UCSD-AML1 (cell line): Measurements from ENCODE around the gene TMC2.

Experiments
- DNase-seq: peaks from one replicate; lab custom pipeline; 2025; ENCODE audit not compliant: unreplicated experiment; lab: John Stamatoyannopoulos, UW

Gene TMC2

DNA sequence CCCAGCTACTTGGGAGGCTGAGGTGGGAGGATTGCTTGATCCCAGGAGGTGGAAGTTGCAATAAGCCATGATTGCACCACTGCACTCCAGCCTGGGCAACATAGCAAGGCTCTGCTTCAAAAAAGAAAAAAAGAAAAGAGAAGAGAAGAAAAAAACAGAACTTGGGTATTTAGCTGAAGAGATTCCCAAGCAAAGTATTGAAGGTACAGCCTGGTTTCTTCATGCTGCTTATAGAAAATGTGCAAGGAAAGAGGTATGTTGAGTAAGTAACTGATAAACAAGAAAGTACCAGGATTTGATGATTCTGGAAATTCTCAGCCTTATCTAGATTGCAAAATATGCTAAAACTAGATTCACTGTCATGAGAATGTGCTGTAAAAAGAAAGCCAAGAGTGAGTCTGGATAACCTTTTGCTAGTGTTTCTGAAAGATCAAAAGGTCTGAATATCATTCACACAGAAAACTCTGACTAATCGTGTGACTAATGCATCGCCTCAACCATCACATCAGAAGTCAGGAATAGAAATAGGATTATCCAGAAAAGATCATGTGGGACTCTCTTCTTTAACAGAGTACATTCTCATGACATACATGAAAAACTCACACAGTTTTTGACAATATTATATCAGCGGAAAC lies 83.7 kb downstream of the TMC2 start:
- DNase-seq: no peak

DNA sequence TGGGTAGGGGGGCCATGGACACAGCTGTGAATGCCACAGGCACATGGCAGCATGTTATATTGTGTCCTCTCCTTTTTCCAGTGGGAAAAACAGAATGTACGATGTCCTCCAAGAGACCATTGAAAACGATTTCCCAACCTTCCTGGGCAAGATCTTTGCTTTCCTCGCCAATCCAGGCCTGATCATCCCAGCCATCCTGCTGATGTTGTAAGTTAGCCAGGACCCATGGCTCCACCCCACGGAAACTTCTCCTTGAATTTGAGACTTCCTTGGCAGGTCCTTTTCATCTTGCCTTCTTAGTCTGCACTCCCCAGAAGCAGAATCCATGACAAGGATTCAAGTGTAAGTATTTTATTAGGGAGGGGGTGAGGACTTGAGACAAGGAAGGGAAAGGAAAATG lies 87.8 kb downstream of the TMC2 start:
- DNase-seq: no peak

DNA sequence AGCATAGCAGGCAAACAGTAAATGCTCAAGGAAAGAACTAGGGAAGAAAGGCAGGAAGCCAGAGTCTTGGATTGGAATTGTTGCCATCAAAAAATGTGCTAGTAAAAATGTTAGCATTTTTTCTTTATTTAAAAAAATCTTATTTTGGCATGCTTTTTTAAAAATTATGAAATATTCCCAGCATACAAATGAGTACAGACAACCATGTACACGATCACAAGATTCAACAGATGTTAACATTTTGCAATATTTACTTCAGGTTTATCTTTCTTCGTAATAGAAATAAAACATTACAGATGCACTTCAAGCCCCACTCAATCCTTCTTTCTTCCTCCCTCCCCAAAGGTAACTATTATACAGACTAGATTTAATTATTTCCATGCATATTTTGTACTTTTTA lies 88.7 kb downstream of the TMC2 start:
- no peak for DNase-seq

DNA sequence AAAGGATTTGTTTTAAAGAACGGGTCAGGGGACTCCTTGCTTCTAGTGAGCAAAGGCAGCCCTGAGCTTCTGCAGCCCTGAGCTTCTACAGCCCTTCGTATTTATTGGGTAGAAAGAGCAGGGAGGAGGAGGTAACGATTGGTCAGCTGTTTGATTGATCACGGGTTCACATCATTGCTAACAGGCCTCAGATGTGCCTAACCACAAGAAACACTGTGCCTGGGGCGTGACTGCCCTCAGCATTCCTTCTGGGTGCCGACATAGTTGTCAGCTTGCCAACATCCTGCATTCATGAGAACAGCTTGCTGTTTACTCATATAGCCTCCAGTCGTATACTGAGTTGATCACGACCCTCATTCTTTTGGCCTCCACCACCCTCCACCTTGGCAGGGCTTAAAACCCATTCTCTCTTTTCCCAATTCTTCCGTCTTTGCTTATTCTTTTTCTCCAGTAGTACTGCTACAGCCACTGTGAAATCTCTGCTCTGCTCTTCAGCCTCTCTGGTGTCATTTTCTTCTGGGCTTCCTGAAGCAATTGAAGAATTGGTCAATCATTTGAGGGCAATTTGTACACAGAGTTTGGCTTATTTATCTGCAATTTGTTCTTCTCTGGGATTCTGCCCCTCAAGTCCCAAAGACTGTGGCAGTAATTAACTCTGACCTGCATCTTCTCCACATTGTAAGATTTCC lies 90.6 kb downstream of the TMC2 start:
- DNase-seq: no peak

DNA sequence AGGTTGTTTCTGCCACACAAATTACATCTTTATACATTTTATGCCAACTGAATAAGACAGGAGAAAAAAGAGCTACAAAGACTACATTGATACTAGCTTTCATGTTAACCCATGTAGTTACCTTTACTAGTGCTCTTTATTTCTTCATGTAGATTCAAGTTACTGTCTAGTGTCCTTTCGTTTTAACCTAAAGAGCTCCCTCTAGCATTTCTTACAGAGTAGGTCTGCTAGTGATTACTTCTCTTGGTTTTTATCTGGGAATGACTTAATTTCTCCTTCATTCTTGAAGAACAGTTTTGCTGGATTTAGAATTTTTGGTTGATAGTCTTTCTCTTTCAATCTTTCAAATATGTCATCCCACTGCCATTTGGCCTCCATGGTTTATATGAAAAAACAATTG lies 94.9 kb downstream of the TMC2 start:
- no peak for DNase-seq

DNA sequence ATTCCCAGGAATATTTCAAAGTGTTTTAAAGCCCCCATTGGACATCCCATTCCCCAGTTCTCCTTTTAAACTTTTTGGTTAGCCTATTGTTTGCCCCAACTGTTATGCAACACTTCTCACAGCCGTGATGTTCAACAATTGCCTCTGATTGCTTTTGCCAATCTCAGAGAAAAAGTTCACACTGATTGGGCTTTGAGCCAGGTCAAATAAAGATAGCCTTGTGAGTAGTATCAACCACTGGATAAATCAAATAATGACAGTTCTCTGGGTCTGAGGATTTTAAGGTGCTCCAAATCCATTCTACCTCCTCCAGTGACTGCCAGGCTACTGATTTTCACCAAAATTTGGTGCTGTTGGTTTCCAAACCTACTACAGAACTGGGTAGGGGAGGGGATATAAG lies 97.0 kb downstream of the TMC2 start:
- no peak for DNase-seq

DNA sequence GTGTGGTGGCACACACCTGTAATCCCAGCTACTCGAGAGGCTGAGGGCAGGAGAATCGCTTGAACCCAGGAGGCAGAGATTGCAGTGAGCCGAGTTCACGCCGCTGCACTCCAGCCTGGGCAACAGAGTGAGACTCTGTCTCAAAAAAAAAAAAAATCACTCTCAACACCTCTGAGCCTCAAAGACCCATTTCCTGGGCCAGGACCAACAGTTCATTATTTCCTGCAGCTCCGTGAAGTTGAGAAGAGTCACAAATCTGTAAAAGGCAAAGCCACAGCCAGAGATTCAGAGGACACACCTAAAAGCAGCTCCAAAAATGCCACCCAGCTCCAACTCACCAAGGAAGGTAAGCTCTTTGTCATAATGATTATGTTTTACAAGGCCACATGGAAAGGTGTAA lies 100.9 kb downstream of the TMC2 start:
- DNase-seq: no peak

DNA sequence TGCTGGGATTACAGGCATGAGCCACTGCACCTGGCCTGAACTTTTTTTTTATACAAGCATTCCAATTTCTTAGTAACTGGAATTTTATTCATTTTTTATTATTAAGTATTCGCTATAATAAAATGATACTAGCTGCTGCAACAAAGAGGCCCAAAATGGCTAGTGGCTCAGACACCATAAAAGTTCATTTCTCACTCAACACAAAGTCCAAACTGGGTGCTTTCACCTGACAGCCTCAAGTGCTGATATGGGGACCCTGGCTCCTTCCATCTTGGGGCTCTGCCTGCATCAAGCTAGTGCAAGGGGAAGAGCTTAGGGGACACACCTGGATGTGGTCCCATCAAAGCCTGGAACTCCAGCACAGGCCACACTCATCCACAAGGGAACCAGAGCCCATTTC lies 103.9 kb downstream of the TMC2 start:
- no peak for DNase-seq

DNA sequence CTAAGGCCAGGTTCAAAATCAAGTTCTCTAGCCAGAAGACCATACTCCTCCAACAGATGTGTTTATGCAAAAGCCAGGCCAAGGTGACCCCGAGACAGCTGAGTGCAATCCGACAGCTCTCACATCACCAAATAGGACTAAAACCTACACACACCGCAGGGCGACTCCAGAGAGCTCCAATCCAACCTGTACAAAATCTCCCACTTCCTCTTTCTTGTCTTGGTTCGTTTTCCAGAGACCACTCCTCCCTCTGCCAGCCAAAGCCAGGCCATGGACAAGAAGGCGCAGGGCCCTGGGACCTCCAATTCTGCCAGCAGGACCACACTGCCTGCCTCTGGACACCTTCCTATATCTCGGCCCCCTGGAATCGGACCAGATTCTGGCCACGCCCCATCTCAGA lies 104.5 kb downstream of the TMC2 start:
- DNase-seq: no peak

DNA sequence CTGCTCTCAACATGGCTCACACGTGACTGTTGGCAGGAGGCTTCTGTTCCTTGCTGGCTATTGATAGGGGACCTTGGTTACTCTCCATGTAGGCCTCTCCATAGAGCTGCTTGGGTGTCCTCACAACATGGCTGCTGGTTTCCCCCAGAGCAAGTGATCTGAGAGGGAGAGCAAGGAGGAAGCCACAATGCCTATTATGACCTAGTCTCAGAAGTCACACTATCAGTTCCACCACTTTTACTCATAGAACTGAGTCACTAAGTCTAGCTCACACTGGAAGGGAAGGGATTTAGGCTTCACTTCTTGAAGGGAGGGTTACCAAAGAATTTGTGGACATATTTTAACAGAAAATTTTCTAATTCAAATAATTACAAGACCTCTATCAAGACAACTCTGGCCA lies 107.3 kb downstream of the TMC2 start:
- no peak for DNase-seq

DNA sequence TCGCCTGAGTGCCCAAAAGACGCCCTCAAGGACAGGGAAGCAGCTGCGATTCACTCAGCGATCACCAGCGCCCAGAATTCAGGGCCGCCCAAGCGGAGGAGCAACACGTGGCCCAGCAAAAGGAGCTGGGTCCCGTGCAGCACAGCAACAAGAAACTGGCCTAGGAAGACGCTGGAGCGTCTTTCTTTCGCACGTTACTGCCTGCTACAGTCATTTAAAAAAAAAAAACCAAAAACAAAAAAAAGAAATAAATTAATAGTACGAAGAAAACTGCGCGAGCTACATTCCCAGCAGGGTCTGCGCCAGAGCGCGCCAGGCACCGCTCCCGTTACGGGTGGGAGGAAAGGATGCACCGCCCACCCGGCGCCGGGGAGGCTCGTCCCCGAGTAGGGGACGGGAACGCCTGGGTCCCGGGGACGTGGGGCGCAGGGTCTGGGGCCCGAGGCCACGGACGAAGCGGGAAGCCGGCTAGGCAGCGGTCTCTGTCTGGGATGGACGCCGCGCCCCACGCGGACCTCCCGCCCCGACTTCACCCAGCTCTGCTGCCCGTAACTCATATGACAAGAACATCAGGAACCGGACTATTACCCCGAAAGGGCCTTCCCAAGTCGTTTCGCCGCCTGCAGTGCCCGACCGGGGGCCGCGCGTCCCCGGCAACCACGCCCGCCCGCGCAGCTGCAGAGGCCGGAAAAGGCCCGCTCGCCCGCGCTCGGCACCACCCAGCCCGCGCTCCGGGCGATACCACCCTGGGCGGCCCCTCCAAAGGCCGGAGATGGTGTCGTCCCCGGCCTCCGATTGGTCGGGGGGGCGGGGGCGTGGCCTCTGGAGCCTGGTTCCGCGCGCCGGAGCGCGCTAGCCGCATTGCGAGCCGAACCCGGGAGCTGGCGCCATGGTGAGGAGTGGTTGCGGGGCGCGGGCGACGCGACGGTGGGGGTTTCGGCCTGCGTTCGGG lies 115.7 kb downstream of the TMC2 start, which contains the start of gene NOP56:
Gene NOP56, plus strand, starts transcription at position 861 of the 952 bp plus-strand sequence. Its CDS starts 29 bp downstream, at position 890.
- DNase-seq: peak; percentile 94

DNA sequence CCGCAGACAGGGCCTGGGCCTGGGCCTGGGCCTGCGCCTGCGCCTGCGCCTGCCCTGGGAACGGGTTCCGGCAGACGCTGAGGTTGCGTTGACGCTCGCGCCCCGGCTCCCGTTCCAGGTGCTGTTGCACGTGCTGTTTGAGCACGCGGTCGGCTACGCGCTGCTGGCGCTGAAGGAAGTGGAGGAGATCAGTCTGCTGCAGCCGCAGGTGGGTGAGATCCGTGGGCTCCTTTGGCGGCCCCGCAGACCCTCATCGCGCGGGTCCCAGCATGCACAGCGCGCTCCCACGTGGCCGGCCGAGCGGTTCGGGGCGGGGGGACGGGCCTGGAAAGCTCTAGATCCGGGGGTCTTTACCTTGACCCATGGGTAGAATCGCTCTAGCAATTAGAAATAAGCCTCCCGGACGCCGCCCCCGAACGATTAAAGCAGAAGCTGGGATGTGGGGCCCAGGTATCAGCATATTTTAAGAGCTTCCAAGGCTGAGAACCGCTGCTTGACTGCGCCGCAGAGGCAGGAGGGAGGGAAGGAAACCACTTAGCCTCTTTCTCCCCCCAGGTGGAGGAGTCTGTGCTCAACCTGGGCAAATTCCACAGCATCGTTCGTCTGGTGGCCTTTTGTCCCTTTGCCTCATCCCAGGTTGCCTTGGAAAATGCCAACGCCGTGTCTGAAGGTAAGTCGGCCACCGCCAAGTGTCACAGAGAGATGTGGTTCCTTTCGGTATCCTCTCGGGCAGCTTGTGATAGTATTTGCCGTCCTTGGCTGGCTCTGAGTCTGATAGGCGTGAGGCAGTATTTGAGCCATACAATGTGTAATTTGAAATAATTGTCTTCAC lies 116.6 kb downstream of the TMC2 start:
- DNase-seq: peak; percentile 72

DNA sequence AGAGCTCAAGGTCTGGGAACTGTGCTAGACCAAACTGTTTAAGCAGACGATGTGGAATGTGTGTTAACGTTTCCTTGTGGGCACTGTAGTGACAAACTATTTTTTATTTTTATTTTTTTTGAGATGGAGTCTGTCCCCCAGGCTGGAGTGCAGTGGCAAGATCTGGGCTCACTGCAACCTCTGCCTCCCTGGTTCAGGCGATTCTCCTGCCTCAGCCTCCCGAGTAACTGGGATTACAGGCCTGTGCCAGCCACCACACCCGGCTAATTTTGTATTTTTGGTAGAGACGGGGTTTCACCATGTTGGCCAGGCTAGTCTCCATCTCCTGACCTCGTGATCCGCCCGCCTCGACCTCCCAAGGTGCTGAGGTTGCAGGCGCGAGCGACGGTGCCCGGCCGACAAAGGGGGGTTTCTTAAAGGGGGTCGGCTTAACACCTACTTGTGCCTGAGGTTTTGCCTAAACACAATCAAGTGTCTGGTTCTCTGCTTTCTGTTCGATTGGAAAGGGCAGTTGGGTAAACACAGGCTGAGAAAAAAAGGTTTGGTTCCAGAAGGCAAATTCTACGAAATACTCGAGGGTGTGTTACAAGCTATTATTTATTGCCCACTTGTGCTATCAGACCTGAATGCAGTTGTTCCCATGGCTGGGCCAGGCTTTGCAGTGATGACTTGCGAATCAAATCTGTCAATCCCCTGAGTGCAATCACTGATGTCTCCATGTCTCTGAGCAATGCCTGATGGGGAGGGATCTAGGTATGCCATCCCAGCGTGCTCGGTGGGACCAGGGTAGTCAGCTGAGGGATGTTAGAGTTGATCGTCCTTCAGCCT lies 117.4 kb downstream of the TMC2 start:
- DNase-seq: no peak

DNA sequence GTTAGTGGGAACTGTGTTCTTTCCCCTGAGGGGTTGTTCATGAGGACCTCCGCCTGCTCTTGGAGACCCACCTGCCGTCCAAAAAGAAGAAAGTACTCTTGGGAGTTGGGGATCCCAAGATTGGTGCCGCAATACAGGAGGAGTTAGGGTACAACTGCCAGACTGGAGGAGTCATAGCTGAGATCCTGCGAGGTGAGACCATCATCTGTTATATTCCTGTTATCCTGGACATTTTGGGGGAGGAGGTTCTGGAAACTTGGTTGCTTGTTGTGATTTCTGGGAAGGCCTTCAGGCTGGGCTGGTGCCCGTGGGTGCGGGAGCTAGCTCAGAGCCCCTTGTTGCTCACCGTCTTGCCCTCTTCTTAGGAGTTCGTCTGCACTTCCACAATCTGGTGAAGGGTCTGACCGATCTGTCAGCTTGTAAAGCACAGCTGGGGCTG lies 118.0 kb downstream of the TMC2 start:
- DNase-seq: no peak

DNA sequence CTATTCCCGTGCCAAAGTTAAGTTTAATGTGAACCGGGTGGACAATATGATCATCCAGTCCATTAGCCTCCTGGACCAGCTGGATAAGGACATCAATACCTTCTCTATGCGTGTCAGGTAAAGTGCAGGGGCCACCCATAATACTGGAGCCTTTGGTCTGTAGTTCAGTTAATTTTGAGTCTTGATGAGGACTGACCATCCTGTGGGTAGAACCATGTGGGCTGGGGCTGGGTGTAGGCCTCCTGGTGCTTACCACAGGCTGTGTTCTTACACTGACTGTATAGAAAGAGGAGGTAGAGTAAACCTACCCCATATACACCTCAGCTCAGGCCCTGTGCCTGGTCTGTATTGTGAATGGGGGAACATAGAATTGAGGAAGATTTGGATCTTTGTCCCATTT lies 118.5 kb downstream of the TMC2 start:
- no peak for DNase-seq

DNA sequence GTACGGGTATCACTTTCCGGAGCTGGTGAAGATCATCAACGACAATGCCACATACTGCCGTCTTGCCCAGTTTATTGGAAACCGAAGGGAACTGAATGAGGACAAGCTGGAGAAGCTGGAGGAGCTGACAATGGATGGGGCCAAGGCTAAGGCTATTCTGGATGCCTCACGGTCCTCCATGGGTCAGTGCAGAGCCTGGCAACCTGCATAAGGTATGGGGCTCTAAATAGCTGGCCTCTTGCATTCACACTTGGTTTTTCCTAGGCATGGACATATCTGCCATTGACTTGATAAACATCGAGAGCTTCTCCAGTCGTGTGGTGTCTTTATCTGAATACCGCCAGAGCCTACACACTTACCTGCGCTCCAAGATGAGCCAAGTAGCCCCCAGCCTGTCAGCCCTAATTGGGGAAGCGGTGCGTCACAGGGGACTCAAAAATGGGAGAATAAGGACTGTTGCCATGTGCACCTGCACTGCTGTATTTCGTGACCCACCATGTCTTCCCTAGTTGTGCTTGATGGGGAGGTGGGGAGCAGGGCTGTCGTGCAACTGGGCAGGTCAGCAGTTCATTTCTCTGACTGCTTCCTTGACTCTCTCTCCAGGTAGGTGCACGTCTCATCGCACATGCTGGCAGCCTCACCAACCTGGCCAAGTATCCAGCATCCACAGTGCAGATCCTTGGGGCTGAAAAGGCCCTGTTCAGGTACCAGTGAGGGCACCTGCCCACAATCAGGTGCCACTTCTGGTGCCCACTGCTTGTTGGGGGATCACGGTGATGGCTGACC lies 119.2 kb downstream of the TMC2 start:
- no peak for DNase-seq

DNA sequence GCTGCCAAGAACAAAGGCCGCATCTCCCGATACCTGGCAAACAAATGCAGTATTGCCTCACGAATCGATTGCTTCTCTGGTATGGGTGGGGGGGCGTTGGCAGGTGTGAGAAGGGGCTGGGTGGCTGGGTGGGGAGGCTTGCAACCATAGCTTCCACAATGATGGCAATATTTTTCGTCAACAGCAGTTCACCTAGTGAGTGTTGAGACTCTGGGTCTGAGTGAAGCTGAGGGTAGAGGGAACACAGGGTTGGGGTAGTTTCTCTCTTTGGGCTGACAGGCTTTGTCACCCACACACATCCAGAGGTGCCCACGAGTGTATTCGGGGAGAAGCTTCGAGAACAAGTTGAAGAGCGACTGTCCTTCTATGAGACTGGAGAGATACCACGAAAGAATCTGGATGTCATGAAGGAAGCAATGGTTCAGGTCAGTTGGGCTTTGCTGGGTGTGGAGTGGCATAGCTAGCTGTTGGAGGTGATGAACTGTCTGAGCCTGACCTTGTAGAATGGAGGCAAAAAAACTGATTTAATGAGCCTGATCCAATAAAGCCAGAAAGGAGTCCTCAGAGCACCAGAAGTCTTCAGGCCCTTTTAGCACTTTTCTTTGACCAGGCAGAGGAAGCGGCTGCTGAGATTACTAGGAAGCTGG lies 120.2 kb downstream of the TMC2 start:
- DNase-seq: no peak

DNA sequence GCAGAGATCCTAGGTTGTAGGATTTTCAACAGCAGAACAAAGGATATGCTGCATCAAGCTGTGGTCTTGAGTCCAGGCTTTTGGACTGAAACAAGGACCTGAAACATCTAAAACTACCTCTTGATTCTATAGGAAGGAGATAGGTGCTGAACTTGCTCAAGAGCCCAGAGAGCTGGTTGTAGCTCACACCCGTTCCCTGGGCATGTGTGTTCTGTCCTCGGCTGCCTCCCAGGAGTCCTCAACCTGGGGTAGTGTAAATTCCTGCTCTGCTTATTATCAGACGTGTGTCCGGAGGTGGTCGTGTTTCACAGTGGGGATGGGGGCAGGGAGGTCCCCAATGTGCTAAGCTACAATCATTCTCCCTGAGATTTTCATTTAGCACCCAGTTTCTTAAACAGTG lies 120.9 kb downstream of the TMC2 start:
- DNase-seq: no peak

DNA sequence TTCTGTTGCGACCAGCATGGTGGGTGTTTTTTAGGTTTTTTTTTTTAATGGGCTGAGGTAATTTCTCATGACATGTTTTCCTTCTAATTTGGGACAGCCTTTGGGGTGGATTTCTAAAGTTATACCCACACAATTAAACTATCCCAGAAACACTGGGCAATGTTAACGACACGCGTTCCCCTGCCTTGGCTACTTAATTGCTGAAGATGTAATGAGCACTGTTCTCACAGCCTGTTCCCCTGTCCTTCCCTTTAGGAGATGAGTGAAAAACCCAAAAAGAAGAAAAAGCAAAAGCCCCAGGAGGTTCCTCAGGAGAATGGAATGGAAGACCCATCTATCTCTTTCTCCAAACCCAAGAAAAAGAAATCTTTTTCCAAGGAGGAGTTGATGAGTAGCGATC lies 121.3 kb downstream of the TMC2 start:
- DNase-seq: no peak
